Measurements from ENCODE around the gene TENT5C.

Gene TENT5C

DNA sequence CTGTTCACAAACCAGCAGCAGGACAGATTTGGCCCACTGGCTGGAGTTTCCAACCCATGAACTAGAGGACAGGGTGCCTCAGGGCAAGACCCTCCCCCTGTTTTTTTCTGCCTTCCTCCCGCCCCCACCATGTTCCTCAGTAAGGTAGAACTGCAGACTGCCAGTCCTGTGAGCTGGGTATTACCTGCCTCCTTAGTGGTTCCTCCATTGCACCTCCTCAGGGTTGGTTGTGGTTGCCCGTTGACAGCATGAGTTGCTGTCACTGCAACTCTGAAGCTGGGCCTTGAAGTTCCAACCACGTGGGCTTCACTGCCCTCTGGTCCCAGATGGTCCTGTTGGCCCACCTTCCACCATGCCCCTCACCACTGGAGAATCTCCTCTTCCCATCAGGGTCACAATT is 28.8 kb downstream of the TENT5C start:
- ChIA-PET CTCF (interaction anchor here (0.6 kb wide), 1 partner anchor 122 kb away, joined by 3 read pairs; no protein-coding TSS in a partner anchor), POLR2A (no interaction called here)
- no peak for DNase-seq (ENCODE audit: extremely low spot score)
- TF ChIP-seq TARDBP (IDR thresholded peaks at IDR 0.05): no peak
- TF ChIP-seq BHLHE40 (IDR thresholded peaks at IDR 0.05; ENCODE audit: borderline replicate concordance): no peak
- TF ChIP-seq L3MBTL2 (conservative IDR thresholded peaks at IDR 0.05): no peak
- no peak for TF ChIP-seq SUZ12 (IDR thresholded peaks at IDR 0.05)
- TF ChIP-seq LEF1 (IDR thresholded peaks at IDR 0.05; ENCODE audit: borderline replicate concordance): no peak
- no peak for TF ChIP-seq CTBP1 (IDR thresholded peaks at IDR 0.05; ENCODE audit: borderline replicate concordance)
- no peak for TF ChIP-seq FOXA1 (IDR thresholded peaks at IDR 0.05)
- no peak for TF ChIP-seq ARNT (IDR thresholded peaks at IDR 0.05)
- no peak for TF ChIP-seq SP1 (IDR thresholded peaks at IDR 0.05)
- TF ChIP-seq ELF4 (IDR thresholded peaks at IDR 0.05): no peak
- no peak for TF ChIP-seq NFRKB (IDR thresholded peaks at IDR 0.05)
- TF ChIP-seq FOXM1 (IDR thresholded peaks at IDR 0.05; ENCODE audit: borderline replicate concordance): no peak

DNA sequence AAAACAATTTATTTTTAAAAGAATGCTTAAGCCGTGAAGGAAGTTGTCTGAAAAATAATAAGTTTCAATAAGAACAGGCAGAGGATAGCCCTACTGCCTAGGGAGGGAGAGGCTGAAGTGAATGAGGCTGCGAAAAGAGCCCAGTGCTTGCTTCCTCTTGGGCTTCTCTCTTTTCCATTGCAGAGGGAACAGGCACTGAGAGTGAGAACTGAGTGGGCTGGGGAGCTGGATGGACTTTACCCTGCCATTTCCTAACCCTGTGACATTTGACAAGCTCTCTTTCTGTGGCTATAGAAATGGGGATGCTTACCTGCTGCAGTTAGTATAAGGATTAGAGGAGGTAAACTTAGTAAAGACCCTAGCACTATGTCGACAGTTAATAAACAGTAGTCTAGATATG is 30.0 kb downstream of the TENT5C start:
- ChIA-PET CTCF (no interaction called here), POLR2A (no interaction called here)
- TF ChIP-seq BHLHE40 (IDR thresholded peaks at IDR 0.05; ENCODE audit: borderline replicate concordance) (no peak), SUZ12 (IDR thresholded peaks at IDR 0.05) (no peak), CTBP1 (IDR thresholded peaks at IDR 0.05; ENCODE audit: borderline replicate concordance) (no peak), FOXK2 (IDR thresholded peaks at IDR 0.05) (no peak), ELF4 (IDR thresholded peaks at IDR 0.05) (no peak)
- no peak for DNase-seq (ENCODE audit: extremely low spot score)

DNA sequence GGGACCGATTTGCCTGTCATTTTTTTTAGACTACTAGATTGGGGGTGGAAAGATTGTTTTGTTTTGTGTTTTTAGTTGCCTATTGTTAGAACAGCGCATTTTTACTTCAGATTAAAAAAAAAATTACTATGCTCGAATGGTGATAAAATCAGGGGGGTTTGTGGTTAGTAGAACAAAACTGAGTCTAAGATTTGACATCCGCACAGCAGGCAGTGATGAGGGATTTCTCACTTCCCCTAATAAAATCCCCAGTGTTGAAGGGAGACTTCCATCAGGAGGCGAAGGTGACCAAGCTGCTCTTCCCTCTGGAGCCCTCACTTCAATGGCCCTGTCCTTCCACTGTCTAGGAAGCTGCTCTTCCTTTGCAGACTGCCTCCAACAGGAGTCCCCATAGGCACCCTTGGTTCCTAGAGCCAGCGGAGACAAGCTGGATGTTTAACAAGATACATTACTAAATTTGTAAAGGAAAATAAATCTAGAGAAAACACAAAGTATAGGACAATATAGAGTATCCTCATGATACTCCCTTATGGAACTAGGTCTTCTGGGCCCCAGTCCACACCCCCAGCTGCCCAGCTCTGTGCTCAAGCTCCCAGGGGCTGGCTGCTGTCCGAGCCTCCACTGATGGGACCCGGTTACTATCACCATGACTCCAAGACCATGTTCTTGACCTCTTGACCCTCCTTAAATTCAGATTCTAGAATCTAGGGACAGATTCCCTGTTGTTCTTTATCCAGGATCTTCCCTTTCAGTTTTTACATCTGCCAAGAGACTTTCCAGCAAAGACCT is 31.0 kb downstream of the TENT5C start:
- POLR2A ChIA-PET: no interaction called here

DNA sequence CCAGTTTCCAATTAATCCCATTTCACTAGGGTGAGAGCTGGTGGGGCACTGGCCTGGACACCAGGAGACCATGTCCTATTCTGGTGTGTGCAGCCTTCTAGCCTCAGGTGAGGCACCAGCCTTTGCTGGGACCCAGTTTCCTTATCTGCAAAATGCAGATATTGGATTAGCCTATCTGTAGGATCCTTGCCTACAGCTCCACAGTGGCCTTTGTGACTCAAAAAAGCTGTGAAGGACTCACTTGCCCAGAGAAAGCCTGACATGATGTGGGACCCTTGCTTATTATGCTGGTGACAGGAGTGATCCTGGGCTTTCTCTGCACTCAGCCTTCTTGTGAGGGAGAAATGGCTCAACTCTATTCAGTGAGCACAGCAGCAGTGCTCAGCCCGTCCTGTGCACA is 32.3 kb downstream of the TENT5C start:
- DNase-seq (ENCODE audit: extremely low spot score): no peak
- CTCF ChIA-PET: no interaction called here
- POLR2A ChIA-PET: no interaction called here
- TF ChIP-seq, protein P1, sequence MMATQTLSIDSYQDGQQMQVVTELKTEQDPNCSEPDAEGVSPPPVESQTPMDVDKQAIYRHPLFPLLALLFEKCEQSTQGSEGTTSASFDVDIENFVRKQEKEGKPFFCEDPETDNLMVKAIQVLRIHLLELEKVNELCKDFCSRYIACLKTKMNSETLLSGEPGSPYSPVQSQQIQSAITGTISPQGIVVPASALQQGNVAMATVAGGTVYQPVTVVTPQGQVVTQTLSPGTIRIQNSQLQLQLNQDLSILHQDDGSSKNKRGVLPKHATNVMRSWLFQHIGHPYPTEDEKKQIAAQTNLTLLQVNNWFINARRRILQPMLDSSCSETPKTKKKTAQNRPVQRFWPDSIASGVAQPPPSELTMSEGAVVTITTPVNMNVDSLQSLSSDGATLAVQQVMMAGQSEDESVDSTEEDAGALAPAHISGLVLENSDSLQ (IDR thresholded peaks at IDR 0.05): no peak
- TF ChIP-seq ARNT (IDR thresholded peaks at IDR 0.05) (no peak), CTBP1 (IDR thresholded peaks at IDR 0.05; ENCODE audit: borderline replicate concordance) (no peak), HDGF (IDR thresholded peaks at IDR 0.05; ENCODE audit: borderline replicate concordance) (no peak), LEF1 (IDR thresholded peaks at IDR 0.05; ENCODE audit: borderline replicate concordance) (no peak), ZNF384 (IDR thresholded peaks at IDR 0.05) (no peak), FOXA1 (IDR thresholded peaks at IDR 0.05) (no peak), L3MBTL2 (conservative IDR thresholded peaks at IDR 0.05) (no peak), FOXK2 (IDR thresholded peaks at IDR 0.05) (no peak), ELF4 (IDR thresholded peaks at IDR 0.05) (no peak), TARDBP (IDR thresholded peaks at IDR 0.05) (no peak), SP1 (IDR thresholded peaks at IDR 0.05) (no peak), NFRKB (IDR thresholded peaks at IDR 0.05) (no peak), SUZ12 (IDR thresholded peaks at IDR 0.05) (no peak), FOXM1 (IDR thresholded peaks at IDR 0.05; ENCODE audit: borderline replicate concordance) (no peak)

More for the DNA sequence above, 31.0 kb downstream of the TENT5C start:
- CTCF ChIA-PET: no interaction called here
- DNase-seq (ENCODE audit: extremely low spot score): no peak
- TF ChIP-seq HDGF (IDR thresholded peaks at IDR 0.05; ENCODE audit: borderline replicate concordance): no peak
- TF ChIP-seq FOXM1 (IDR thresholded peaks at IDR 0.05; ENCODE audit: borderline replicate concordance): no peak
- TF ChIP-seq NFRKB (IDR thresholded peaks at IDR 0.05): no peak
- TF ChIP-seq ZNF384 (IDR thresholded peaks at IDR 0.05): no peak
- TF ChIP-seq BHLHE40 (IDR thresholded peaks at IDR 0.05; ENCODE audit: borderline replicate concordance): no peak
- TF ChIP-seq FOXA1 (IDR thresholded peaks at IDR 0.05): no peak
- TF ChIP-seq ELF4 (IDR thresholded peaks at IDR 0.05): no peak
- no peak for TF ChIP-seq CTBP1 (IDR thresholded peaks at IDR 0.05; ENCODE audit: borderline replicate concordance)
- TF ChIP-seq L3MBTL2 (conservative IDR thresholded peaks at IDR 0.05): no peak
- TF ChIP-seq, protein P1 (IDR thresholded peaks at IDR 0.05): no peak
- no peak for TF ChIP-seq TARDBP (IDR thresholded peaks at IDR 0.05)
- no peak for TF ChIP-seq SP1 (IDR thresholded peaks at IDR 0.05)
- no peak for TF ChIP-seq SUZ12 (IDR thresholded peaks at IDR 0.05)
- TF ChIP-seq FOXK2 (IDR thresholded peaks at IDR 0.05): no peak
- no peak for TF ChIP-seq LEF1 (IDR thresholded peaks at IDR 0.05; ENCODE audit: borderline replicate concordance)
- TF ChIP-seq ARNT (IDR thresholded peaks at IDR 0.05): no peak

DNA sequence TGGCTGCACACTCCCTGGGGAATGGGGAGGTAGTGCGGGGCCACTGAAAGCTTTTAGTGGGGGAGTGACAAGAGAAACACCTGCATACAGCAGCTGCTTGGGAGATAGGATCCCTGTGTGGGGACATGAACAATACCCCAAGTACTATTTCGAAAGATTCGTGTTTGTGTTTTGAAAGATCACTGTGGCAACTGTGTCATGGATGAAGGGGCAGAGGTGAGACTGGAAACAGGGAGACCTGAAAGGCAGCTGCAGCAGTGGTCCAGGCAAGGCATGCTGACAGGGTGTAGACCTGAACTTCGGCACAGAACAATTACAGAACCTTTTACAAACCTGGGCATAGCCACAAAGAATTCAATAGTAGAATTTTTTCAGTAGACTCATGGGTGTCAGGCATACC is 32.9 kb downstream of the TENT5C start:
- CTCF ChIA-PET: no interaction called here

More for the DNA sequence above, 32.9 kb downstream of the TENT5C start:
- DNase-seq (ENCODE audit: extremely low spot score): no peak
- POLR2A ChIA-PET: no interaction called here
- TF ChIP-seq L3MBTL2 (conservative IDR thresholded peaks at IDR 0.05): no peak
- no peak for TF ChIP-seq CTBP1 (IDR thresholded peaks at IDR 0.05; ENCODE audit: borderline replicate concordance)
- TF ChIP-seq FOXM1 (IDR thresholded peaks at IDR 0.05; ENCODE audit: borderline replicate concordance): no peak
- no peak for TF ChIP-seq ELF4 (IDR thresholded peaks at IDR 0.05)
- no peak for TF ChIP-seq BHLHE40 (IDR thresholded peaks at IDR 0.05; ENCODE audit: borderline replicate concordance)
- no peak for TF ChIP-seq LEF1 (IDR thresholded peaks at IDR 0.05; ENCODE audit: borderline replicate concordance)
- TF ChIP-seq SP1 (IDR thresholded peaks at IDR 0.05): no peak
- TF ChIP-seq ZNF384 (IDR thresholded peaks at IDR 0.05): no peak
- no peak for TF ChIP-seq FOXK2 (IDR thresholded peaks at IDR 0.05)
- TF ChIP-seq TARDBP (IDR thresholded peaks at IDR 0.05): no peak
- no peak for TF ChIP-seq SUZ12 (IDR thresholded peaks at IDR 0.05)
- TF ChIP-seq, protein P1 (IDR thresholded peaks at IDR 0.05): no peak
- no peak for TF ChIP-seq ARNT (IDR thresholded peaks at IDR 0.05)
- TF ChIP-seq NFRKB (IDR thresholded peaks at IDR 0.05): no peak
- no peak for TF ChIP-seq HDGF (IDR thresholded peaks at IDR 0.05; ENCODE audit: borderline replicate concordance)
- no peak for TF ChIP-seq FOXA1 (IDR thresholded peaks at IDR 0.05)

Measured in HEK293T (cell line).